Dendritic cell treated with granulocyte-macrophage colony-stimulating factor and Interleukin-4, amounts not matched to agents 40 ng/mL and 50 ng/mL, for 4 days (primary cell): ENCODE results near the gene TBL1X.
"Not testable (repeated sequence)": the region's sequence is repeated elsewhere in the genome, so short reads cannot be mapped to it uniquely, and the experiment has no call there.

Experiments used
- H3K27ac Mint-ChIP-seq: one replicate; pipeline ENCODE4 v1.8.0; 2022; ENCODE audit warnings: mild to moderate bottlenecking, mixed read lengths
- H3K27me3 Mint-ChIP-seq: one replicate; pipeline ENCODE4 v1.8.0; 2022; ENCODE audit warnings: mild to moderate bottlenecking, mixed read lengths
- H3K36me3 Mint-ChIP-seq: one replicate; pipeline ENCODE4 v1.8.0; 2022; ENCODE audit warnings: low read depth, mixed read lengths
- H3K4me1 Mint-ChIP-seq: one replicate; pipeline ENCODE4 v1.8.0; 2022; ENCODE audit warnings: low read depth, mixed read lengths
- H3K4me3 Mint-ChIP-seq: one replicate; pipeline ENCODE4 v1.8.0; 2022; ENCODE audit warnings: mild to moderate bottlenecking, moderate library complexity, mixed read lengths
- H3K9me3 Mint-ChIP-seq: one replicate; pipeline ENCODE4 v1.8.0; 2022; ENCODE audit warnings: mixed read lengths
- intact Hi-C: fragments of 100-400 bp; cut with micrococcal nuclease; formaldehyde crosslinking; loops from one replicate; pipeline ENCODE4 v1.15.0; 2022

Gene TBL1X

GRCh38 chrX:9522378-9523155, 57.7 kb downstream of the TBL1X start:
- Mint-ChIP-seq H3K4me1 (peaks cover 27% of the 10 kb centered on the region), H3K36me3 (peaks cover 17% of the 10 kb centered on the region), H3K27ac (no peak overlapping the region), H3K4me3 (no peak overlapping the region), H3K9me3 (no peaks in the 10 kb centered on the region), H3K27me3 (no peaks in the 10 kb centered on the region)
- intact Hi-C loops: no loop called here

GRCh38 chrX:9525511-9526248, 60.8 kb downstream of the TBL1X start:
- Mint-ChIP-seq H3K27ac (no peak overlapping the region), H3K9me3 (no peaks in the 10 kb centered on the region), H3K27me3 (no peaks in the 10 kb centered on the region), H3K4me1 (peaks cover 30% of the 10 kb centered on the region), H3K36me3 (peaks cover 10% of the 10 kb centered on the region), H3K4me3 (no peak overlapping the region)
- intact Hi-C loops: no loop called here

- Mint-ChIP-seq H3K9me3 (no peaks in the 10 kb centered on the region), H3K36me3 (peaks cover 10% of the 10 kb centered on the region), H3K27ac (no peak overlapping the region), H3K4me3 (no peak overlapping the region), H3K27me3 (no peaks in the 10 kb centered on the region), H3K4me1 (peaks cover 35% of the 10 kb centered on the region)
- intact Hi-C loops: no loop called here
Observed at GRCh38 chrX:9526965-9527364, 62.1 kb downstream of the TBL1X start.

- no peaks in the 10 kb centered on the region for H3K9me3 Mint-ChIP-seq
- H3K27ac Mint-ChIP-seq: no peak overlapping the region
- H3K36me3 Mint-ChIP-seq: peaks cover 5% of the 10 kb centered on the region
- H3K27me3 Mint-ChIP-seq: no peaks in the 10 kb centered on the region
- intact Hi-C loops: no loop called here
- H3K4me1 Mint-ChIP-seq: peaks cover 46% of the 10 kb centered on the region
- H3K4me3 Mint-ChIP-seq: no peak overlapping the region
Observed at GRCh38 chrX:9528498-9528897, 63.6 kb downstream of the TBL1X start.

GRCh38 chrX:9529223-9529622, 64.4 kb downstream of the TBL1X start:
- intact Hi-C loops: no loop called here
- Mint-ChIP-seq H3K4me1 (peaks cover 50% of the 10 kb centered on the region), H3K4me3 (no peak overlapping the region)

GRCh38 chrX:9530848-9531274, 66.0 kb downstream of the TBL1X start:
- intact Hi-C loops: no loop called here
- no peak overlapping the region for H3K27ac Mint-ChIP-seq

More at GRCh38 chrX:9529223-9529622, 64.4 kb downstream of the TBL1X start:
- no peaks in the 10 kb centered on the region for H3K9me3 Mint-ChIP-seq
- no peaks in the 10 kb centered on the region for H3K27me3 Mint-ChIP-seq
- no peak overlapping the region for H3K27ac Mint-ChIP-seq
- H3K36me3 Mint-ChIP-seq: peaks cover 5% of the 10 kb centered on the region

GRCh38 chrX:9532349-9532748, 67.5 kb downstream of the TBL1X start:
- H3K4me3 Mint-ChIP-seq: no peak overlapping the region
- H3K4me1 Mint-ChIP-seq: peaks cover 47% of the 10 kb centered on the region
- H3K27ac Mint-ChIP-seq: no peak overlapping the region
- intact Hi-C loops: no loop called here
- H3K9me3 Mint-ChIP-seq: no peaks in the 10 kb centered on the region
- no peaks in the 10 kb centered on the region for H3K27me3 Mint-ChIP-seq
- H3K36me3 Mint-ChIP-seq: peaks cover 5% of the 10 kb centered on the region

More at GRCh38 chrX:9530848-9531274, 66.0 kb downstream of the TBL1X start:
- Mint-ChIP-seq H3K4me1 (peaks cover 49% of the 10 kb centered on the region), H3K36me3 (no peaks in the 10 kb centered on the region), H3K27me3 (no peaks in the 10 kb centered on the region), H3K4me3 (no peak overlapping the region), H3K9me3 (no peaks in the 10 kb centered on the region)

- no peak overlapping the region for H3K27ac Mint-ChIP-seq
- no peak overlapping the region for H3K4me3 Mint-ChIP-seq
- intact Hi-C loops: no loop called here
- peaks cover 56% of the 10 kb centered on the region for H3K4me1 Mint-ChIP-seq
- H3K9me3 Mint-ChIP-seq: no peaks in the 10 kb centered on the region
- no peaks in the 10 kb centered on the region for H3K27me3 Mint-ChIP-seq
- H3K36me3 Mint-ChIP-seq: peaks cover 9% of the 10 kb centered on the region
Observed at GRCh38 chrX:9533611-9534010, 68.8 kb downstream of the TBL1X start.

- intact Hi-C loops: no loop called here
- Mint-ChIP-seq H3K27ac (no peak overlapping the region), H3K9me3 (no peaks in the 10 kb centered on the region), H3K36me3 (peaks cover 14% of the 10 kb centered on the region), H3K27me3 (no peaks in the 10 kb centered on the region), H3K4me3 (no peak overlapping the region), H3K4me1 (peaks cover 55% of the 10 kb centered on the region)
Observed at GRCh38 chrX:9534686-9535085, 69.8 kb downstream of the TBL1X start.

- intact Hi-C loops: no loop called here
- no peak overlapping the region for H3K27ac Mint-ChIP-seq
Observed at GRCh38 chrX:9535101-9535500, 70.2 kb downstream of the TBL1X start.

GRCh38 chrX:9536156-9536555, 71.3 kb downstream of the TBL1X start:
- H3K27ac Mint-ChIP-seq, H3K4me3 Mint-ChIP-seq, H3K27me3 Mint-ChIP-seq, H3K9me3 Mint-ChIP-seq, intact Hi-C loops: not testable (repeated sequence)
- H3K4me1 Mint-ChIP-seq: peaks cover 46% of the 10 kb centered on the region
- peaks cover 14% of the 10 kb centered on the region for H3K36me3 Mint-ChIP-seq

More at GRCh38 chrX:9535101-9535500, 70.2 kb downstream of the TBL1X start:
- peaks cover 52% of the 10 kb centered on the region for H3K4me1 Mint-ChIP-seq
- no peaks in the 10 kb centered on the region for H3K27me3 Mint-ChIP-seq
- peaks cover 14% of the 10 kb centered on the region for H3K36me3 Mint-ChIP-seq
- no peak overlapping the region for H3K4me3 Mint-ChIP-seq
- H3K9me3 Mint-ChIP-seq: no peaks in the 10 kb centered on the region

GRCh38 chrX:9537781-9538180, 72.9 kb downstream of the TBL1X start:
- intact Hi-C loops: no loop called here
- no peaks in the 10 kb centered on the region for H3K9me3 Mint-ChIP-seq
- H3K4me1 Mint-ChIP-seq: peaks cover 38% of the 10 kb centered on the region
- H3K27ac Mint-ChIP-seq: no peak overlapping the region
- H3K27me3 Mint-ChIP-seq: no peaks in the 10 kb centered on the region
- H3K4me3 Mint-ChIP-seq: no peak overlapping the region
- peaks cover 14% of the 10 kb centered on the region for H3K36me3 Mint-ChIP-seq

- Mint-ChIP-seq H3K9me3 (no peaks in the 10 kb centered on the region), H3K4me1 (peaks cover 34% of the 10 kb centered on the region), H3K4me3 (no peak overlapping the region), H3K27ac (no peak overlapping the region), H3K27me3 (no peaks in the 10 kb centered on the region), H3K36me3 (peaks cover 14% of the 10 kb centered on the region)
- intact Hi-C loops: no loop called here
Observed at GRCh38 chrX:9538544-9539045, 73.7 kb downstream of the TBL1X start.

GRCh38 chrX:9539605-9540387, 74.9 kb downstream of the TBL1X start:
- Mint-ChIP-seq H3K9me3 (no peaks in the 10 kb centered on the region), H3K36me3 (peaks cover 14% of the 10 kb centered on the region), H3K27me3 (no peaks in the 10 kb centered on the region), H3K4me3 (no peak overlapping the region), H3K4me1 (peaks cover 26% of the 10 kb centered on the region), H3K27ac (no peak overlapping the region)
- intact Hi-C loops: no loop called here
